HTR-8/SVneo (cell line): ENCODE data around the gene BTBD19.
"Not testable (repeated sequence)": the region's sequence is repeated elsewhere in the genome, so short reads cannot be mapped to it uniquely, and the experiment has no call there.

Experiments used
- DNase-seq: peaks from one replicate; pipeline ENCODE4 v3.0.0; 2011; ENCODE audit warnings: low spot score, mixed read lengths; ENCODE audit not compliant: insufficient read length
- FAIRE-seq: peaks from 2 replicates; lab custom pipeline; 2011; peaks lifted over from hg19 to GRCh38; lab: Jason Lieb, UNC

BTBD19 gene, protein sequence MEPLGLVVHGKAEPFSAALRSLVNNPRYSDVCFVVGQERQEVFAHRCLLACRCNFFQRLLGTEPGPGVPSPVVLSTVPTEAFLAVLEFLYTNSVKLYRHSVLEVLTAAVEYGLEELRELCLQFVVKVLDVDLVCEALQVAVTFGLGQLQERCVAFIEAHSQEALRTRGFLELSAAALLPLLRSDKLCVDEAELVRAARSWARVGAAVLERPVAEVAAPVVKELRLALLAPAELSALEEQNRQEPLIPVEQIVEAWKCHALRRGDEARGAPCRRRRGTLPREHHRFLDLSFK

GRCh38 chr1:44808063-44808937, at the start of gene BTBD19:
TSS of gene BTBD19 (plus strand) at chr1:44808523. CDS start at chr1:44808821, 298 bp downstream.
- DNase-seq (peak; percentile 72), FAIRE-seq (no peak)

GRCh38 chr1:44759077-44759476, 49.2 kb upstream of the BTBD19 start:
- no peak for DNase-seq
- FAIRE-seq: no peak

DNA sequence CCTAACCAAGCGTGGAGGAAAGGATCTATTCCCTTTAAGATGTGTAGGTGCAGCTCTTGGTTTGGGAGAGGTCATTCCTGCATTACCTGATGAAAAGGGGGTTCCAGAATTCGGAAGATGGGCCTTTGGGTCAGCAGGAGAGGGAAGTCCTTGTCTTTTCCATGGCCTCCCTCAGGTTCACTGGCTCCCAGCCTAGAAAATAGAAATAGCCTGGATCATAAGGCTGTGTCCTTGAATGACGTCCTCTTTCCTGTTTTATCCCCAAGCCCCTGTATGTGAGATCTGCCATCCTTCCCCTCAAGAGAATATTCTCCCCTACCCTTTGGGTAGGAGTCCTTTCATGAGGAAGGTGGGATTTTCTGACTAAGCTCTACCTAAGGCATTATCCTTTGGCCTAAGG, 47.4 kb upstream of the BTBD19 start:
- DNase-seq (no peak), FAIRE-seq (no peak)

DNA sequence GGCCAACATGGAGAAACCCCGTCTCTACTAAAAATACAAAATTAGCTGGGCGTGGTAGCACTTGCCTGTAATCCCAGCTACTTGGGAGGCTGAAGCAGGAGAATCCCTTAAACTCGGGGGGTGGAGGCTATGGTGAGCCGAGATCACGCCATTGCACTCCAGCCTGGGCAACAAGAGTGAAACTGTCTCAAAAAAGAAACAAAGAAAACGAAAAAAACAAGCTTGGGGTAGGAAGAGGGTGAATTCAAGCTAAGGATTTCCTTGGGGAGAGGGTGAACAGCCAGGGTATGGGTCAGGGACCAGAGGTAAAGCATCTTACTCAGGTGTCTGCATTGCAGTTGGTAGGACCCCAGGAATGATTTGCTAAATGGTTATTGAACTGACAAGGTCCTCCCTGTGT, 41.9 kb upstream of the BTBD19 start:
- not testable (repeated sequence) for DNase-seq, FAIRE-seq

GRCh38 chr1:44775078-44775929, 33.0 kb upstream of the BTBD19 start, which contains the start of gene RPS8:
TSS of gene RPS8 (plus strand) at chr1:44775540. CDS start at chr1:44775597, 57 bp downstream.
- FAIRE-seq (no peak), DNase-seq (peak; percentile 67)

- DNase-seq (no peak), FAIRE-seq (no peak)
These were observed 32.2 kb upstream of the BTBD19 start for GRCh38 chr1:44775930-44776729.

- no peak for FAIRE-seq
These were observed 31.6 kb upstream of the BTBD19 start for GRCh38 chr1:44776730-44777068.

DNA sequence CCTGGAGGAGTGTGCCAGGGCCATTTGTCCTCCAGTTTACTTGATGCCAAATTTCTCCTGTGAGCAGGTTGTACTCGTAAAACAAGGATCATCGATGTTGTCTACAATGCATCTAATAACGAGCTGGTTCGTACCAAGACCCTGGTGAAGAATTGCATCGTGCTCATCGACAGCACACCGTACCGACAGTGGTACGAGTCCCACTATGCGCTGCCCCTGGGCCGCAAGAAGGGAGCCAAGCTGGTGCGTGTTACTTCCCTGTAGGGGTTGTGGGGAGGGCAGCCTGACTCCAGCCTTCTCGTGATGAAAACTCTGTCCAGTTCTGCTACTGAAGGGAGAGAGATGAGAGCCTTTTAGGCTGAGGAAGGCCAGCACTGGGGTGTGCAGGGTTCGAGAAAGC, 30.8 kb upstream of the BTBD19 start:
- DNase-seq: no peak
- no peak for FAIRE-seq

More at GRCh38 chr1:44776730-44777068, 31.6 kb upstream of the BTBD19 start:
- no peak for DNase-seq

GRCh38 chr1:44777969-44778635, 30.2 kb upstream of the BTBD19 start:
- DNase-seq: no peak
- no peak for FAIRE-seq

- FAIRE-seq (no peak), DNase-seq (no peak)
These were observed 29.4 kb upstream of the BTBD19 start for GRCh38 chr1:44778705-44779576.

GRCh38 chr1:44780583-44781121, 27.7 kb upstream of the BTBD19 start:
- DNase-seq (no peak), FAIRE-seq (no peak)

DNA sequence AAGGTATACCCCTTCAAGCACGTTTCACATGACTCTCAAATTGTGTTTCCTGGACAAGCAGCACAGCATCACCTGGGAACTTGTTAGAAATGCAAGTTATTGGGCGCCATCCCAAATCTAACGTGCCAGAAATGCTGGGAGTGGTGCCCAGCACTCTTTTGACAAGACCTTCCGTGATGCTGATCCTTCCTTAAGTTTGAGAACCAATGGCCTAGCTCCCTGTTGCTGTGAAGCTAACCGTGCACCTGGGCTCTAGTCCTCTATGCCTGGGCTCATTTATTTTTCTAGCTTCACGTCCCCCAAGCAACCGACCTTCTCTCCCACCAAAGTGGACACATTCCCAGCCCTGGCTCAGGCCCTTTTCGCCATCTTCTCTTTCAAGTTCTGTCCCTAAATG, 24.6 kb upstream of the BTBD19 start:
- no peak for FAIRE-seq
- no peak for DNase-seq

DNA sequence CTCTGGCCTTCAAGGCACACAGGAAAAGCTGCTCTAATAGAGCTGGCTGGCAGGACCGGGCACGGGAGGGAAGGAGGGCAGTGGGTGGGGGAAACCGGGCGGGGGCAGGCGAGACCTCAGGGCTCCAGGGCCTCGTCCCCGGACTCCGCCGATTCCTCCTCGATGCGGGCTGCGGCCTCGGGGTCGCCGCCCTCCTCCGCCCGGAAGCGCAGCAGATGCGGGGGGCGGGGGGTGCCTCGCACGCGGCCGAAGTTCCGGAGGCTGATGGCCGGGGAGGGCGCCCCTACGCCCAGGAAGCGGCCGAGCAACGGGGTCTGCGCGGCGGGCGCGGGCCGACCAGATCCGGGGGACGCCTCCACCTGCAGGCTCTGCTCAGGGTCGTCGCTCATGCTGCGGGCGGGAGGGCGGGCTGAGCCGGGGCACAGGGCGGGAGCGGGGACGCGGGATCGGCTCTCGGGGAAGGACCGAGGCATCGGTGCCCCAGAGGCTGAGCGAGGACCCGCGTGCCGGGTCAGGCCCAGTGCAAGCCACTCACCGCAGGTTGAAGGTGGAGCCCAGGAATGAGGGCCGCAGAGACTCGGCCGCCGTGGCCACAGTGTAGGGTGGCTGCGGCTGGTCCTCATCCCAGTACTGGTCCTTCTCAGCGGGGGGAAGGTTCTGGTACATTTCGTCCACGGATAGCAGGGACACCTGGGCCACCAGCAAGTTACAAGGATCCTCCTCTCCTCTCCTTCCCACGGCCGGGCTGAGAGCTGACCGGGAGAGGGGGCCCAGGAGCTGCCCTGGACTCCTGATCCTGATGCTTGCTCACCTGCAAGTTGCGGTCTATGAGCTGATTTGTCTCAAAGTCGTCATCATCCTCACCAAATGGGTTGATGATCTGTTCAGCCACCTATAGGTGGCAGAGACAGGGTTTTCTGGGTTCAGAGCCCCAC, 24.0 kb upstream of the BTBD19 start:
- no peak for FAIRE-seq
- no peak for DNase-seq

- no peak for FAIRE-seq
These were observed 23.3 kb upstream of the BTBD19 start for GRCh38 chr1:44785029-44785380.

DNA sequence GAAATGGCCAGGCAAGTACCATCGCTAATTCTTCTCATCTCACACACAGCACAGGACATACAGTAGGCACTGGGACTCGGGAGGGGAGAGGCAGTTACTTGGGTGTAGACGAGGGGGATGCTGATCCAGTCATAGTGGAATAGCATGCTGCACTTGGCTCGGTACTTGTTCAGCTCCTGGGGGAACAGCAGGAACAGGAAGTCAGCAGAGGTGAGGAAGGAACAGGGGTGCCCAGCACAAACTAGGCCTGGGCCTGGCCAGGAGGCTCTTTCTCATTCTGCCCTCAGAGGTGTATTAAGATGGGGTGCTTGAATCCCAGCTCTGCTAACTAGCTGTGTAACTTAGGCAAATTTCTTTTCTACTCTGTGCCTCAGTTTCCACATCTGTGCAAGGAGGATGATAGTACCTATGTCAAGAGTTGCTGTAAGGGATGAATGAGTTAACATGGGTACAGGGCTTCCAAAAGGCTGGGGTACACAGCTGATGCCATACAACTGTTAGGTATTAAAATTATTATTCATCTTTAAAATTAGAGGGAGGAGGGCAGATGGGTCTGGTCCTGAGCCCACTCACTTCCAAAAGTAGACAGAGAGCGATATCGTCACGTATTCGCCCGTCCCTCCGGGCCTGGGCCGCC, 22.7 kb upstream of the BTBD19 start:
- FAIRE-seq (no peak), DNase-seq (no peak)

More at GRCh38 chr1:44785029-44785380, 23.3 kb upstream of the BTBD19 start:
- DNase-seq: no peak

DNA sequence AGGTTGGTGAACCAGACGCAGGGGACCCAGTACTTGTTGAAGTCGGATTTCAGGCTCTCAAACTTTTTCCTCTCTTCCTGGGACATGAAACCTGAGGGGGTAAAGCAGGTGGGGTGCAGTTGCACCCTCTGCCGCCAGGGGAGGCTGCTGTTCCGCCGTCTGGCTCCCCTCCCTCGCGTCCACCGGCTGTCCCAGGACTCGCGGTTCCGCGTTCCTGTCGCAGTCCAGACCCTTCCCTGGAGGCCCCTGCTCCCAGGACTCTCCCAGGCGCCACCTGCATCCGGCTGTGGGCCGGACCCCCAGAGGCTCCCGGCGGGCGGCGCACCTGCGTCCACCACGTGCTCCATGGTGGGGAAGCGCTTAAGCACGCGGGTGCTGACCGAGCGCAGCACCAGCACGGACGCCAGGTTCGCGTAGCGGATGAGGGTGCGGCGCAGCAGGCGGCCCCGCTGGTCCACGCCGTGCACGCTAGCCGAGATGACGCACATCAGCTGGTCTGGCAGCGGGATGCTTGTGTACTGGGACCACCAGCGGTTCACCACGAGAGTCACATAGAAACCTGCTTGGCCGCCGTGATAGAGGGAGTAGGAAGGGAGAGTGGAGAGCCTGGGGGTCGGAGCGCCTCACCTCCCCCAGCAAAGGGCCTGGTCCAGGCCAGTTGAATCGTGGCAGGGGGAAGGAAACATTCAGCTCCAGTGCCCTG, 22.0 kb upstream of the BTBD19 start:
- no peak for FAIRE-seq
- no peak for DNase-seq
